GM12878 (cell line): ENCODE results near the gene C1QTNF7. TPM values are rescaled to one million over a fixed set of nuclear protein-coding genes. Genes with fewer than 3 reads are reported as not detected.

ENCODE experiments used
- ATAC-seq: fragments of 200-7000 bp; cut with Tn5 transposase; 3 replicates; pipeline ENCODE4 v1.9.1; 2020; ENCODE audit warnings: mild to moderate bottlenecking, moderate library complexity
- BruUV-seq: library from RNA; stranded (reverse); fragments of 400-500 nt; replicated peaks from 2 replicates; lab custom pipeline; 2021; lab: Mats Ljungman, UMichigan
- CTCF ChIA-PET: fragments of 300-600 bp; sonication (Branson Sonifier 250); formaldehyde crosslinking; extraction: SDS; loops from one replicate; lab custom pipeline; 2021; ENCODE audit warnings: inconsistent platforms; lab: Yijun Ruan, JAX
- POLR2A ChIA-PET: fragments of 350-600 bp; formaldehyde crosslinking; extraction: SDS; loops from one replicate; lab custom pipeline; 2021; ENCODE audit warnings: inconsistent platforms; lab: Charles Lee
- RAD21 ChIA-PET: fragments of 300-600 bp; sonication (Branson Sonifier 250); formaldehyde crosslinking; loops from one replicate; lab custom pipeline; 2023; ENCODE audit warnings: antibody characterized with exemption; ENCODE audit not compliant: unreplicated experiment; lab: Charles Lee
- SMC1A ChIA-PET: fragments of 300-600 bp; sonication (Branson Sonifier 250); formaldehyde crosslinking; loops from one replicate; lab custom pipeline; 2023; ENCODE audit not compliant: unreplicated experiment, uncharacterized antibody; lab: Charles Lee
- DNase-seq: peaks from one replicate; pipeline ENCODE4 v3.0.0-alpha.2; 2011; ENCODE audit warnings: low read depth, low spot score
- FAIRE-seq: peaks from 3 replicates; lab custom pipeline; 2011; peaks lifted over from hg19 to GRCh38; lab: Jason Lieb, UNC
- H2AFZ ChIP-seq: 2 replicates; pipeline ENCODE4 v1.6.0; 2011; ENCODE audit warnings: low read depth, low read length, control low read depth; ENCODE audit not compliant: control insufficient read depth
- H3K27ac ChIP-seq: 2 replicates; pipeline ENCODE4 v1.5.1; 2011; ENCODE audit warnings: control low read depth; ENCODE audit not compliant: control insufficient read depth, insufficient read depth
- H3K27me3 ChIP-seq, 2 experiments: replicated peaks in 1 of 2; 2 replicates each; pipeline versions ENCODE4 v1.6.0 to v1.6.1; 2011; ENCODE audit warnings: low read length in 1 of 2; ENCODE audit not compliant: control insufficient read depth in 2 of 2, insufficient read depth in 2 of 2
- H3K36me3 ChIP-seq, 2 experiments: 2 replicates each; pipeline ENCODE4 v1.5.1; 2011; ENCODE audit warnings: low read length in 1 of 2; ENCODE audit not compliant: control insufficient read depth in 2 of 2, insufficient read depth in 2 of 2
- H3K4me1 ChIP-seq: 2 replicates; pipeline ENCODE4 v1.6.1; 2011; ENCODE audit warnings: mild to moderate bottlenecking, low read length, moderate library complexity, mixed read lengths; ENCODE audit not compliant: control insufficient read depth, insufficient read depth
- H3K4me2 ChIP-seq: 2 replicates; pipeline ENCODE4 v1.6.0; 2011; ENCODE audit warnings: control low read depth; ENCODE audit not compliant: control insufficient read depth, insufficient read depth
- H3K4me3 ChIP-seq: fragments of 200-600 bp; sonication (generic); 2 replicates; pipeline ENCODE4 v1.5.1; 2016
- H3K79me2 ChIP-seq: 2 replicates; pipeline ENCODE4 v1.6.0; 2011; ENCODE audit warnings: low read length; ENCODE audit not compliant: control insufficient read depth, insufficient read depth
- H3K9ac ChIP-seq: 2 replicates; pipeline ENCODE4 v1.8.0; 2011; ENCODE audit warnings: low read length, control low read depth, mixed read lengths; ENCODE audit not compliant: control insufficient read depth, insufficient read depth
- H3K9me3 ChIP-seq: replicated peaks from 3 replicates; pipeline ENCODE4 v1.5.1; 2011; ENCODE audit warnings: mild to moderate bottlenecking, low read length; ENCODE audit not compliant: control insufficient read depth, insufficient read depth
- H4K20me1 ChIP-seq: 2 replicates; pipeline ENCODE4 v1.6.0; 2011; ENCODE audit not compliant: control insufficient read depth, insufficient read depth
- ESRRA ChIP-seq: IDR thresholded peaks from 2 replicates; pipeline ENCODE4 v1.6.1; 2012; ENCODE audit warnings: mild to moderate bottlenecking, low read length, improper control_type of control experiment
- HCFC1 ChIP-seq: fragments of 150-350 bp; IDR thresholded peaks from 2 replicates; pipeline ENCODE4 v1.6.1; 2014; ENCODE audit warnings: low read length
- HDAC2 ChIP-seq: fragments of 200-600 bp; sonication (generic); IDR thresholded peaks from 2 replicates; pipeline ENCODE4 v1.6.1; 2017
- LARP7 ChIP-seq: fragments of 450-650 bp; IDR thresholded peaks from 2 replicates; pipeline ENCODE4 v1.6.1; 2017; ENCODE audit warnings: mild to moderate bottlenecking
- NFXL1 ChIP-seq: fragments of 450-650 bp; IDR thresholded peaks from 2 replicates; pipeline ENCODE4 v1.6.1; 2017; ENCODE audit warnings: antibody characterized with exemption, mild to moderate bottlenecking, borderline replicate concordance
- NR2F1 ChIP-seq: fragments of 450-650 bp; conservative IDR thresholded peaks from 2 replicates; pipeline ENCODE4 v1.6.1; 2017; ENCODE audit warnings: mild to moderate bottlenecking
- RELA ChIP-seq: fragments of 450-650 bp; IDR thresholded peaks from 2 replicates; pipeline ENCODE4 v1.8.0; 2014; ENCODE audit warnings: borderline replicate concordance; ENCODE audit not compliant: partially characterized antibody
- SIX5 ChIP-seq: IDR thresholded peaks from 2 replicates; pipeline ENCODE4 v1.6.1; 2011; ENCODE audit warnings: mild to moderate bottlenecking, low read depth, low read length, moderate library complexity; ENCODE audit not compliant: severe bottlenecking
- SREBF1 ChIP-seq: IDR thresholded peaks from 2 replicates; pipeline ENCODE4 v1.6.1; 2012; ENCODE audit warnings: mild to moderate bottlenecking, low read length
- ZNF384 ChIP-seq: IDR thresholded peaks from 2 replicates; pipeline ENCODE4 v1.6.1; 2012; ENCODE audit warnings: low read depth, mild to moderate bottlenecking, low read length, improper control_type of control experiment, borderline replicate concordance
- ZSCAN29 ChIP-seq: fragments of 450-650 bp; IDR thresholded peaks from 2 replicates; pipeline ENCODE4 v1.6.1; 2017; ENCODE audit warnings: mild to moderate bottlenecking, moderate library complexity
- ZZZ3 ChIP-seq: IDR thresholded peaks from 2 replicates; pipeline ENCODE4 v1.6.1; 2011; ENCODE audit warnings: low read depth; ENCODE audit not compliant: control insufficient read depth, insufficient read length
- WGBS: methylation state at CpG from one replicate; pipeline ENCODE4 v1.1.6; 2016; ENCODE audit warnings: low lambda C conversion rate; ENCODE audit not compliant: insufficient replicate concordance, insufficient coverage; ENCODE audit errors: missing lambda C conversion rate; 5-methylcytosine and 5-hydroxymethylcytosine counted together
- in situ Hi-C: fragments of 300-500 bp; cut with MboI; formaldehyde crosslinking; loops from 9 replicates; pipeline ENCODE4 v1.14.3; 2018; ENCODE audit warnings: mixed read lengths
- intact Hi-C: fragments of 100-400 bp; cut with micrococcal nuclease; formaldehyde crosslinking; loops from one replicate; pipeline ENCODE4 v1.14.2; 2022; ENCODE audit not compliant: unreplicated experiment
- polyA plus RNA-seq, 11 experiments: library from polyadenylated mRNA; depleted of rRNA in 4 of 11; unstranded in 6 of 11; stranded (reverse) in 5 of 11; fragments of >200 nt; fragmentation: Nextera tagmentation in 4 of 11; fragmentation: Illumina TruSeq in 1 of 11; extraction: Ambion mirVana in 4 of 11; extraction: Trizol in 1 of 11; gene quantifications; 1 replicate in 1 of 11; 2 replicates in 10 of 11; pipeline versions ENCODE4 v1.2.1 to v1.2.3, GENCODE V29; 2011 to 2016; ENCODE audit warnings: inconsistent platforms in 2 of 11, missing spikeins in 2 of 11, low read depth in 1 of 11
- total RNA-seq, 4 experiments: library from RNA; depleted of rRNA in 3 of 4; stranded (reverse); fragments of >200 nt in 3 of 4; fragmentation: Illumina TruSeq in 1 of 4; extraction: Trizol in 1 of 4; gene quantifications; 2 replicates each; pipeline versions ENCODE4 v1.2.1 to v1.2.3, GENCODE V29; 2013 to 2021

Gene C1QTNF7
- total and polyA plus RNA-seq, 10 of the 15 experiments (the other 5 are each of a cell fraction or from before 2014, with no cell fraction given), result not detected

GRCh38 chr4:15417233-15417660 is 10.6 kb upstream of the C1QTNF7 start:
- RAD21 ChIA-PET, result no interaction called here
- intact Hi-C loops, result no loop called here

DNA sequence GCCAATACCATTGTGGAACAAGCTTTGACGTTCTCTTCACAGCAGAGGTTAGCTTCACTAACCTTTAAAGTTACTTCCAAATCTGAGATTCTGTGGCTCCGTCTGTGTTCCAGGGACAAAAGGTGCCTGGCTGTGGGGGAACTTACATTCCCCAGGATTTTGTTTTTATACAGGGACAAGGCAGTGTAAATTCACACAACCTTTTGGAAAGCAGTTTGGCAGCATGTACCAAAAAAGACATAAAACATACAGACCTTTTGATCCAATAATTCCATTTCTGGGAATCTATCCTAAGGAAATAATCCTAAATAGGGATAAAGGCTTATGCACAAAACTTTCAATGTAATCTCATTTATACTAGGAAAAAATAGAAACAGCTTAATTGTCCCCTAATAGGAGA is 8.9 kb upstream of the C1QTNF7 start:
- no peak overlapping the region for H3K4me3 ChIP-seq
- no peaks in the 10 kb centered on the region for H4K20me1 ChIP-seq
- BruUV-seq, result no TSS peak
- H3K9me3 ChIP-seq, result no peaks in the 10 kb centered on the region
- RAD21 ChIA-PET, result no interaction called here
- POLR2A ChIA-PET, result no interaction called here
- CTCF ChIA-PET, result no interaction called here
- intact Hi-C loops (no loop called here), in situ Hi-C loops (no loop called here)
- DNase-seq (no peak), FAIRE-seq (no peak), ATAC-seq (no peak)
- no peak overlapping the region for H3K9ac ChIP-seq
- WGBS, result 24% methylated on average over 2 of the region's 2 CpGs
- H3K27me3 ChIP-seq, result no peaks in the 10 kb centered on the region; a peak in 1 of 4 replicates
- H2AFZ ChIP-seq, result no peak overlapping the region
- SMC1A ChIA-PET, result no interaction called here
- no peak overlapping the region for H3K4me2 ChIP-seq
- TF ChIP-seq ZSCAN29 (no peak), LARP7 (no peak), SIX5 (no peak)
- H3K79me2 ChIP-seq, result no peaks in the 10 kb centered on the region
- H3K27ac ChIP-seq, result no peak overlapping the region
- no peaks in the 10 kb centered on the region for H3K36me3 ChIP-seq
- H3K4me1 ChIP-seq, result no peaks in the 10 kb centered on the region

More at GRCh38 chr4:15417233-15417660, 10.6 kb upstream of the C1QTNF7 start:
- no peaks in the 10 kb centered on the region for H3K79me2 ChIP-seq
- H2AFZ ChIP-seq, result no peak overlapping the region
- ChIA-PET CTCF (interaction anchor here (1.3 kb wide), 1 partner anchor 21 kb away, joined by 4 read pairs; no protein-coding TSS in a partner anchor), POLR2A (no interaction called here)
- FAIRE-seq, result no peak
- no peaks in the 10 kb centered on the region for H3K4me1 ChIP-seq
- H3K27ac ChIP-seq, result no peak overlapping the region
- H3K4me2 ChIP-seq, result no peak overlapping the region
- no peak for DNase-seq
- in situ Hi-C loops, result no loop called here
- no TSS peak for BruUV-seq
- no peak overlapping the region for H3K4me3 ChIP-seq
- TF ChIP-seq HDAC2, result no peak
- no peak for TF ChIP-seq HCFC1
- TF ChIP-seq ESRRA, result no peak
- TF ChIP-seq ZZZ3, result no peak
- no peak for TF ChIP-seq NFXL1
- no peak for TF ChIP-seq SREBF1
- no peak for TF ChIP-seq ZNF384
- no peak for TF ChIP-seq RELA
- no peak for TF ChIP-seq NR2F1
- TF ChIP-seq, all 136 proteins: peak for 0
- no peaks in the 10 kb centered on the region for H3K9me3 ChIP-seq
- no peaks in the 10 kb centered on the region for H4K20me1 ChIP-seq
- no peaks in the 10 kb centered on the region for H3K36me3 ChIP-seq
- ATAC-seq, result no peak
- SMC1A ChIA-PET, result interaction anchor here (0.7 kb wide), 1 partner anchor 16 kb away, joined by 3 read pairs; no protein-coding TSS in a partner anchor
- H3K27me3 ChIP-seq, result no peaks in the 10 kb centered on the region
- H3K9ac ChIP-seq, result no peak overlapping the region
